COLO829 (cell line): ENCODE data around the gene DTL.

Source experiments
- DNase-seq: peaks from one replicate; pipeline ENCODE4 v3.0.0; 2012; ENCODE audit warnings: low spot score

The DTL gene

DNA sequence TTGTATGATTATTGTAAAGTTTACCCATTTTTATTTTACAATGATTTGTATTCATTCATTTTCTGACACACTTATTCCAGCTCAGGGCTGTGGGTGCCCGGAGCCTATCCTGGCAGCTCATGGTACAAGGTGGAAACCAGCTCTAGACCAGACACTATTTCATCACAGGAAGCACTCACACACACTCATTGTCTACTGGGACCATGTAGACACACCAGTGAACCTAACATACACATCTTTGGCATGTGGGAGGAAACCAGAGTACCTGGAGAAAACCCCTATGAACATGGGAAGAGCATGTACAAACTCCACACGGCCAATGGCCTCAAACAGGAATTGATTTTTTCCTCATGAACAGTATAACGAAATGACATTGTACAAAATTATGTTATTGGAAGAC lies 2.4 kb downstream of the DTL start:
- DNase-seq: no peak

GRCh38 chr1:212039622-212040021 lies 4.1 kb downstream of the DTL start:
- no peak for DNase-seq

GRCh38 chr1:212040629-212041412 lies 5.3 kb downstream of the DTL start:
- no peak for DNase-seq

- no peak for DNase-seq
These were observed 6.9 kb downstream of the DTL start for GRCh38 chr1:212042436-212042835.

DNA sequence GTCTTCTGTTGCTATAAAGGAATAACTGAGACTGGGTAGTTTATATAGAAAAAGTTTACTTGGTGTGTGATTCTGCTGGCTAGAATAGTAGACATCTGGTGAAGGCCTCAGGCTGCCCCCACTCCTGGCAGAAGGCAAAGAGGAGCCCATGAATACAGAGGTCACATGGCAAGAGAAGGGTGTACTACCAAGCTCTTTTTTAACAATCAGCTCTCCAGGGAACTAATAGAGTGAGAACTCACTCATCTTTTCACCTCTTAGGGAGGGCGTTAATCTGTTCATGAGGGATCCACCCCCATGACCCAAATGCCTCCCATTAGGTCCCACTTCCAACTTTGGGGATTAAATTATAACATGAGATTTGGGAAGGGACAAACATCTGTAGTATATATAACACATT lies 9.3 kb downstream of the DTL start:
- DNase-seq: no peak

GRCh38 chr1:212045981-212046380 lies 10.4 kb downstream of the DTL start:
- no peak for DNase-seq

DNA sequence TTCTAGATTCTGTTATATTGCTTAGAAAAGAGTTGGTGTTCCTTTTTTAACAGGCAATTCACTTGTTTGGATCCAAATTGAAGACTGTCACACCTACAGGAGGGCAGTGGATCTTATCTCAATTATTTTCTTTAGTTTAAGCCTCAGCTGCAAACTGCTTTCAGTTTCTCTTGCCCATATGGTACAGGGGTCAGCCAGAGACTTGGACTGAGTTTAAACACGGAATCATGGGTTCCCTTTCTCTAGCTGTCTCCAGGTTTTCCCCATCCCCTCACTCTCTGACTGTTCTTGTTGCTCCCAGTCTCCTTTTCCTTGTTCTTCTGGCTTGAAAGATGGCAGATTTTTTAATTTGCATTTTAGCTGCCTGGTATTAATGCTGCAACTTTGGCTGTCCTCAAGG lies 18.4 kb downstream of the DTL start:
- no peak for DNase-seq

- no peak for DNase-seq
These were observed 19.8 kb downstream of the DTL start for GRCh38 chr1:212055333-212055732.

DNA sequence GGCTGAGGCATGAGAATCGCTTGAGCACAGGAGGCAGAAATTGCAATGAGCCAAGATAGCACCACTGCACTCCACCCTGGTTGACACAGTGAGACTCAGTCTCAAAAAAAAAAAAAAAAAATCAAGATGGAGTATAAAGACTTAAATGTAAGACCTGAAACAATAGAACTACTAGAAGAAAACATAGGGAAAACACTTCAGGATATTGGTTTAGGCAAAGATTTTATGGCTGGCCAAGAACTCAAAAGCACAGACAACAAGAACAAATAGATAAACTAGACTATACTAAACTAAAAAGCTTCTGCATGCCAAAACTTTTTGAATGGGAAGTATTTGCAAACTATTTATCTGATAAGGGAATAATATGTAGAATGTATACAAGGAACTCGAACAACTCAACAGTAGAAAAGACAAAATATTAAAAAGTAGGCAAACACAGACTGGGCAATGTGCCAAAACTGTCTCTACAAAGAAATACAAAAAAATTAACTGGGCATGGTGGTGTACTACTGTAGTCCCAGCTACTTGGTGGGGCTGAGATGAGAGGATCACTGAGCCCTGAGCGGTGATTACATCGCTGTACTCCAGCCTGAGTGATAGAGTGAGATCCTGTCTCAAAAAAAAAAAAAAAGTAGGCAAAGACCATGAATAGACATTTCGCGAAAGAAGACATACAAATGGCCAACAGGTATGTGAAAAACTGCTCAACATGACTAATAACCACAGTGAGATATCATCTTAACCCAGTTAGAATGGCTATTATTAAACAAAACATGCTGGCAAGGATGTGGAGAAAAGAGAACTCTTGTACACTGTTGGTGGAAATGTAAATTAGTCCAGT lies 25.3 kb downstream of the DTL start:
- no peak for DNase-seq

DNA sequence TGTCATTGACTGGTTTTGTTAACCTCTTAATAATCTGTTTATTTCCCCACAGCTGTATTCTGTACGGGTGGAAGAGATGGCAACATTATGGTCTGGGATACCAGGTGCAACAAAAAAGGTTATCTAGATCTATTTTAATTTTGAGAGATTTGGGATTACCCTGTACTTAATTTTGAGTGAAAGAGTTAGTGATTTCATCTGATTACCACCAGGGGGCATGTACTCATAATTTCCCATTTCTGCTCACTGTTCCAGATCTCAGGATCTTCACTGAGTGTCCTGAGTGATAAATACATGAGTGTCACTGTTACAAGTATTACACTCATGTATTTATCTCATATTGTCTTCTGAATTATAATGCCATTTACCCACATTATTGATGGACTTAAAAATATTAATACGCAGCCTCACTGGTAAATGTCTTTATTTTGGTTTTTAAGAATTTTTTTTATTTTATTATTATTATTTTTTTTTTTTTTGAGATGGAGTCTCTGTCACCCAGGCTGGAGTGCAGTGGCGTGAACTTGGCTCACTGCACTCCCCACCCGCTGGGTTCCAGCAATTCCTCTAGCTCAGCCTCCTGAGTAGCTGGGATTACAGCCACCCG lies 27.4 kb downstream of the DTL start:
- DNase-seq: peak; percentile 45

GRCh38 chr1:212067787-212068186 lies 32.2 kb downstream of the DTL start:
- DNase-seq: no peak

GRCh38 chr1:212070720-212071302 lies 35.3 kb downstream of the DTL start:
- DNase-seq: peak; percentile 53

DNA sequence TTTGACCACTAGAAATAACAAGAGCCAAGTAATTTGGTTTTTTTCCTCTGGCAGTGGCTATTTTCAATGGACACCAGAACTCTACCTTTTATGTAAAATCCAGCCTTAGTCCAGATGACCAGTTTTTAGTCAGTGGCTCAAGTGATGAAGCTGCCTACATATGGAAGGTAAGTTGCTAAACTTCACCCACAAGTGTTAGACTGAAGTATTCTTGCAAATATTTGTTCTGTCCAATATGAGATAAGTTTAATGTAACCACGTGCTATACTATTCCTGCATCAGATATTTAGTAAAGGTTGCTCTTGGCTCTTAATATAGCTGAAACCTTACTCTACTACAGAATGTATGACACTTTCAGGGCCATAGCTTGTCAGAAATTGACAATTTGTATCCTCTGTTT lies 36.5 kb downstream of the DTL start:
- DNase-seq: no peak

- no peak for DNase-seq
These were observed 37.9 kb downstream of the DTL start for GRCh38 chr1:212073490-212073889.

GRCh38 chr1:212074313-212074712 lies 38.8 kb downstream of the DTL start:
- DNase-seq: no peak

GRCh38 chr1:212074856-212075255 lies 39.3 kb downstream of the DTL start:
- DNase-seq: no peak

DNA sequence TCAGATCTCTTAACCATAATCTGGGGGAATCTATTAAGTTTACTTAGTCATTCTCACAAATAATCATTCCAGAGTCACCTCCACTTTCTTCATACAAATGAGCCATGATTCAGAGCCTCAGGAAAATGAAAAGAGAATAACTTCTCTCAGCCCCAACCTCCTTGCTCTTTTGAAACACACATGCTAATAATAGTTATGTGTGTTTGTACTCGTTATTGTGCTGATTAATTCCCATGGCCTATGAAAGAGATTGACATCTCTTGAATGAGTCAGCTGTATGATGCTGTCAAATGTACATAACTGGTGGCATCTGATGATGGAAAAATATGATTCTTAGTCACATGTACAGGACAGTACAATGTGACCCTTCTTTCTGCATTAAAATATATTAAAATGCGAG lies 41.5 kb downstream of the DTL start:
- peak; percentile 61 for DNase-seq

GRCh38 chr1:212078826-212079225 lies 43.3 kb downstream of the DTL start:
- no peak for DNase-seq

- no peak for DNase-seq
These were observed 47.3 kb downstream of the DTL start for GRCh38 chr1:212082765-212083406.

DNA sequence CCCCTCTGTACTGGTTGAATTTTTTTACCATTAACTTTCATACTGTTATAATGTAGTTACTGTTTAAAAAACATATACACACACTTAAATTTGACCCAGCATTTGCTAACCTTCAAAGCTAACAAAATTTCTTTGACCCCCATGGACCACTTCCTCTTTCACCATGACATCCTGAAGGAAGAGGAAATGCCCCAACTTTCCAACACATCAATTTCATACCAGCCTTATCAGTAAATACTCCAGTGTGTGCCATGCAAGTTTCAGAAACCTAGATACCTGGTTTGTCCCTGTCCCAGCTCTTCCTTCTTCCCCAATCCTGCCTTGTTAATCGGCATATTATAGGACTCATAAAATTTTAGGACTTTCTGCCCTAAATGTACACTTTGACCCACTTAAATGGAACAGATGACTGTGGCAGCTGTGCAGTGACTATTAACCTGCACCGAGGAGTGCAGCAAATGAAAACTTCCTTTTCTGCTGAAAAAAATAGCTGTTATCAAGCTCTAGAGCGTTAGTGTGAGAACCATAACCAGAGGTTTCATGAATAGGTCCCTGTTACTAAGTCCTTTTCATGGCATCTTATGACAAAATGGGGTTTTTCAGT lies 54.1 kb downstream of the DTL start:
- DNase-seq: no peak

DNA sequence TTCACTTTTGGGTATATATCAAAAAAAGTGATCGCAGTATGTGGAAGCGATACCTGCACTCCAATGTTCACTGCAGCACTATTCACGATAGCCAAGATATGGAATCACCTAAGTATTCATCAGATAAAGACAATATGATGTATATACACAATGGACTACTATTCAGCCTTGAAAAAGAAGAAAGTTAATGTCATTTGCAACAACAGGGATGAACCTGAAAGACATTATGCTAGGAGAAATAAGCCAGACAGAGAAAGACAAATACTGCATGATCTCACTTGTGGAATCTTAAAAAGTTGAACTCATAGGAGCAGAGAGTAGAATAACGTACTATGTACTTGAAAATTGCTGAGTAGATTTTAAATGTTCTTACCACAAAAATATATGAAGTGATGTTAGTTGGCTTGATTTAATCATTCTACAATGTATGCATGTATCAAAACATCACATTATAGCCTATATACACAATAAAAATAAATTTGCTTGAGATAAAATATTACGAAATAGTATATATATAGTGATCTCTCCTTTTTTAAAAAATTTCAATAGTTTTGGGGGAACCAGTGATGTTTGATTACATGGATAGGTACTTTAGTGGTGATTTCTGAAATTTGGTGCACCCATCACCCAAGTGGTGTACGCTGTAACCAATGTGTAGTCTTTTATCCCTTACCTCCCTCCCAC lies 56.0 kb downstream of the DTL start:
- DNase-seq: no peak
